GM12892 (cell line): Measurements from ENCODE around the gene EDEM3.

ENCODE experiments used
- POLR2A ChIP-seq: IDR thresholded peaks from 2 replicates; pipeline ENCODE4 v1.6.1; 2011; ENCODE audit warnings: low read depth, low read length, control low read depth
- POLR2AphosphoS5 ChIP-seq: IDR thresholded peaks from 2 replicates; pipeline ENCODE4 v1.6.1; 2011; ENCODE audit warnings: low read depth, low read length, control low read depth
- TAF1 ChIP-seq: IDR thresholded peaks from 2 replicates; pipeline ENCODE4 v1.6.1; 2011; ENCODE audit warnings: low read depth, mild to moderate bottlenecking, control low read depth, low read length, borderline replicate concordance

GRCh38 chr1:184767591-184767990 is 12.9 kb upstream of the EDEM3 start:
- TF ChIP-seq POLR2AphosphoS5 (no peak), POLR2A (no peak), TAF1 (no peak)
